Activated CD4-positive, alpha-beta T cell treated with anti-CD3 and anti-CD28 coated beads, Interleukin-2, amount 50 U/mL, for 16 hours (primary cell): Measurements from ENCODE around the gene HRH4.

Source experiments
- DNase-seq: peaks from one replicate; pipeline ENCODE4 v3.0.0-alpha.2; 2020

HRH4 gene

DNA sequence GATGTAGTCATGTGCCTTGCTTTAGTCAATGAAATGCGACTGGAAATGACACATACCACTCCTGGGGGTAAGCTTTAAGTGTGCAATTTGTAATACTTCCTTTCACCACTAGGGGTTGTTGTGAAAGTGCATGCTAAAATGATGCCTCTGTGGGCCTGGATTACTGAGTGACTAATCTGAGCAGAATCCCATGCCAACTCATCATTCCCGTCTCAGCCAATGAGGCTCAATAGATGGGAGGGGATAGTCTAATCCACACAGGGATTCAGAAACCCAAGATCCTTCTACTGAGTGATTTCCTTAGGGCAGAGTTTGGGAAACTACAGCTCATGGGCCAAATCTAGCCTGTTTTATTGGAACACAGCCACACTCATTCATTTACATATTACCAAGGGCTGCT, 54.0 kb downstream of the HRH4 start:
- peak; percentile 59 for DNase-seq

DNA sequence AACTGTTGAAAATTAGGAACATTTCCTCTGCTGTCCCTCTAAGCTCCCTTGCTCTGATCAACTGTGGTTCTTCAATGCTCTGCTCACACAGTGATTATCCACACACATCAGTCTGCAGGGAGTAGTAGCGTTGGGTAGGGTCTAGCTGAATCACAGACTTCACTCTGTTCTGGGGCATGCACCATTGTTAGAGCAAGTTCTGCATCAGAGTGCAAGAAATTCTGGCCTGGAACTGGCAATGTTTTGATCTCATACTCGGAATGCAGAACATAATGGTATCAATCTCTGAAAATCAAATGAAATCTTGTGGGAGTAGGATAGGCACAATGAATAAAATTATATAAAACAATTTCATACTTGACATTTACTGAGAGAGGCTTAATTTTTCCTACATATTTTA, 55.3 kb downstream of the HRH4 start:
- DNase-seq = no peak

DNA sequence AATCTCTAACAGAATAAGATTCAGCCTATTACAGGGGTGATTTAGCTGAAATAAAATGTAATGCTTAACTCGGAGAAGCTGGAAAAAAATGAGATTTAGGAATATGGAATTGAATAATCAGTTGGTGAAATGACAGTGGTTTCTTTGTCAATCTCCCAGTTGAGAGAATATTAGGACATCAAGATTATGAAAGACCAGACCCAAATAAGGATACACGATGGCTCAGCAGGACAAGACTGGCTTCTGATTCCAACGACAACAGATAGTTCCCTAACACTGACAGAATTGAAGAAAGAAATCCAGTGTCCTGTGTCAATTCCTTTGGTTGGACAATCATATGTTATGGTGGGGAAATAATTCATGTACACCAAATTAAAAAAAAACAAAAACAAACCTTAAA, 55.8 kb downstream of the HRH4 start:
- DNase-seq = no peak

DNA sequence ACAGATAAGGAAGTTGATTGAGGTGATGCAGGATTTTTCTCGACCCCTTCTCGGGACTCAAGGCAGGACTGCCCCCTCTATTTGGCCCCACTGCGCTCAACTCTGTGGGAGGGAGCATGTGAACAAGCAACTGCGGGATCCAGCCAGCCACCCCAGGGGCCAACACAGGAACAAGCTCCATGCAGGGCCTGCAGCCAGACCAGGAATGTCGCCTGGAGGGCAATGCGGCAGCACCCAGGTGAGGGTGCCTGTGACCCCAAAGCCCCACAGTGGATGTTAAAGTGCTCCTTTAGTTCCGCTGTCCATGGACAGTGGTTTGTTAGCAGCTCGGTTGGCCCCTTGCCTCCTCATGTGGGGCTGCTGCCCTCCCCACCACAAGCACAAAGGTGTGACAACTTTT, 57.1 kb downstream of the HRH4 start:
- no peak for DNase-seq

DNA sequence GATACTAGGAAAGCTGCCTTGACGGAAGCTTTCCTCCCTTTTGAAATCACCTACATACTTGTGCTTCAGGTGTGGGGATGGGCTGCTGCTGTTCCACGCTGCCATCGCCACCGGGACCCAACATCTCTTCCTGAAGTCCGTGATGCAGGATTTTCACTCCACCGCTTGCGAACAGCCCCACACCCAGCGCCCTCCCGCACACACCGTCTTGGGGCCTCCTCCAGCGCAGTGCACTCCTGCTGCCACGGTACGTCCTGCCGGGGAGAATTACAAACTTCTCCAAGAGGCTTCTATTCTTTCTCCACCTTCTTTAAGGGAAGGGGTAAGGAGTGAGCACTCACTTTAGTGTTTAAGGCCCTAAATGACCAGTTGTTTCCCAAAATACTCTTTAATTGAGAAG, 58.2 kb downstream of the HRH4 start:
- DNase-seq = no peak
